Psoas muscle (tissue), 8 donors: ENCODE results near the gene MILR1. TPM values are rescaled to one million over a fixed set of nuclear protein-coding genes. Genes with fewer than 3 reads are reported as not detected.

ENCODE experiments used
- ATAC-seq, 4 donors: fragments of 200-7000 bp; cut with Tn5 transposase; one replicate each; pipeline ENCODE4 v1.9.1; 2020; ENCODE audit warnings: moderate library complexity in 3 of 4, mild to moderate bottlenecking in 2 of 4
- DNase-seq, 2 donors: peaks; one replicate each; pipeline ENCODE4 v3.0.0-alpha.2; 2020
- H3K27ac ChIP-seq: fragments of 200-600 bp; one replicate; pipeline ENCODE4 v1.8.0; 2022
- H3K27me3 ChIP-seq, 3 donors: fragments of 200-600 bp in 1 of 3; one replicate each; pipeline versions ENCODE4 v1.6.1 to v1.8.0; 2013 to 2022; ENCODE audit warnings: low read length in 2 of 3, mild to moderate bottlenecking in 2 of 3, moderate library complexity in 1 of 3; ENCODE audit not compliant: insufficient read depth in 3 of 3
- H3K36me3 ChIP-seq, 2 donors: fragments of 200-600 bp in 1 of 2; one replicate each; pipeline versions ENCODE4 v1.6.1 to v1.8.0; 2013 to 2022; ENCODE audit warnings: low read depth in 1 of 2, mild to moderate bottlenecking in 1 of 2, moderate library complexity in 1 of 2; ENCODE audit not compliant: insufficient read depth in 1 of 2
- H3K4me1 ChIP-seq: fragments of 200-600 bp; one replicate; pipeline ENCODE4 v1.8.0; 2022
- H3K4me3 ChIP-seq: fragments of 200-600 bp; one replicate; pipeline ENCODE4 v1.8.0; 2022; ENCODE audit warnings: mild to moderate bottlenecking
- H3K9me3 ChIP-seq: fragments of 200-600 bp; one replicate; pipeline ENCODE4 v1.8.0; 2022
- CTCF ChIP-seq: fragments of 200-600 bp; IDR thresholded peaks from one replicate; pipeline ENCODE4 v1.8.0; 2022; ENCODE audit warnings: antibody characterized with exemption
- WGBS, 3 donors: extraction: QIAGEN DNeasy Blood & Tissue Kit; methylation state at CpG; one replicate each; pipeline versions ENCODE4 v1.1.6 to v1.1.7; 2013; 5-methylcytosine and 5-hydroxymethylcytosine counted together
- intact Hi-C, 2 donors: fragments of 100-400 bp; cut with DNase I; formaldehyde crosslinking; loops; one replicate each; pipeline versions ENCODE4 v1.11.0 to v1.14.2; 2022
- polyA plus RNA-seq, 3 donors: library from polyadenylated mRNA; stranded (reverse); fragments of 200-250 nt; gene quantifications; one replicate each; pipeline ENCODE4 v1.2.3, GENCODE V29; 2013
- total RNA-seq, 4 donors: library from RNA; stranded (reverse); fragmentation: NEBNext Ultra II Directional in 2 of 4; extraction: Animal tissue kit (Norgen Biotek cat#: 25700) in 2 of 4; gene quantifications; one replicate each; pipeline versions ENCODE4 v1.2.1 to v1.2.4, GENCODE V29; 2021 to 2023
- donor health status: healthy with polysubstance abuse.
- donor health status: DM: no; HTN: no; CAD: no; lungs with moderate emphysema.
- donor health status: Bipolar disorder and iron deficiency.
- donor health status: healthy.
- donor health status: DM: yes; HTN: yes; CAD: no.
- donor health status: DM: no; HTN: no; CAD: no.
- donor health status: DM: no; HTN: no; CAD: no.
- donor health status: DM: yes; HTN: yes; CAD: no.

The MILR1 gene
- total and polyA plus RNA-seq, 7 donors = 0.61 to 1.3 (median 1.1) TPM

GRCh38 chr17:64502809-64503208, 53.9 kb downstream of the MILR1 start:
- no peaks in the 10 kb centered on the region for H3K27me3 ChIP-seq
- H3K4me1 ChIP-seq = peaks cover 38% of the 10 kb centered on the region
- peak overlapping the region; percentile 97 for H3K4me3 ChIP-seq
- H3K9me3 ChIP-seq = no peaks in the 10 kb centered on the region
- WGBS, 3 donors = 80 to 86% (median 82%) methylated on average over 2 of the region's 2 CpGs
- peak overlapping the region; percentile 28 for H3K27ac ChIP-seq
- DNase-seq (no peak), ATAC-seq (no peak)
- H3K36me3 ChIP-seq = peaks cover 36 to 72% of the 10 kb centered on the region in 2 donors
- no peak for TF ChIP-seq CTCF
- intact Hi-C loops = no loop called here

GRCh38 chr17:64503341-64503740, 54.4 kb downstream of the MILR1 start:
- DNase-seq (no peak), ATAC-seq (no peak)
- Histone ChIP-seq H3K4me3 (peak overlapping the region; percentile 97), H3K27me3 (no peaks in the 10 kb centered on the region), H3K36me3 (peaks cover 36 to 66% of the 10 kb centered on the region in 2 donors), H3K4me1 (peaks cover 41% of the 10 kb centered on the region), H3K9me3 (no peaks in the 10 kb centered on the region), H3K27ac (peak overlapping the region; percentile 100)
- intact Hi-C loops = no loop called here
- 56 to 68% (median 63%) methylated on average over 5 of the region's 5 CpGs for WGBS, 3 donors
- no peak for TF ChIP-seq CTCF

GRCh38 chr17:64503821-64504768, 55.2 kb downstream of the MILR1 start:
- no peak for DNase-seq
- no peak for TF ChIP-seq CTCF
- no peak for ATAC-seq
- peak overlapping the region; percentile 97 for H3K4me3 ChIP-seq
- intact Hi-C loops = no loop called here
- H3K27ac ChIP-seq = peak overlapping the region; percentile 100
- no peaks in the 10 kb centered on the region for H3K27me3 ChIP-seq
- H3K36me3 ChIP-seq = peaks cover 36 to 65% of the 10 kb centered on the region in 2 donors
- H3K4me1 ChIP-seq = peaks cover 44% of the 10 kb centered on the region
- 17 to 25% (median 19%) methylated on average over 7 of the region's 7 CpGs for WGBS, 3 donors
- H3K9me3 ChIP-seq = no peaks in the 10 kb centered on the region

- WGBS, 3 donors = 0 to 1% (median 1%) methylated on average over 13 of the region's 13 CpGs
- intact Hi-C loops = loop anchor here in 1 of 2 donors (5.0 kb wide), 2 partner anchors 83 to 678 kb away; partner anchors contain the start of genes FTSJ3 and PSMC5
- peaks cover 48% of the 10 kb centered on the region for H3K4me1 ChIP-seq
Observed at GRCh38 chr17:64504769-64505339, 55.9 kb downstream of the MILR1 start.

More at GRCh38 chr17:64504769-64505339, 55.9 kb downstream of the MILR1 start:
- Histone ChIP-seq H3K27ac (peak overlapping the region; percentile 100), H3K9me3 (no peaks in the 10 kb centered on the region), H3K27me3 (no peaks in the 10 kb centered on the region), H3K36me3 (peaks cover 34 to 65% of the 10 kb centered on the region in 2 donors), H3K4me3 (peak overlapping the region; percentile 97)
- peak in 2 of 4 donors; percentile 3 for ATAC-seq
- DNase-seq = no peak
- TF ChIP-seq CTCF = no peak
